ENCODE measurements around the gene UPK3A. TPM values are rescaled to one million over a fixed set of nuclear protein-coding genes. Genes with fewer than 3 reads are reported as not detected.

The UPK3A gene
- total and polyA plus RNA-seq, 2 of the 13 experiments (the other 11 are each of a cell fraction or from before 2014, with no cell fraction given) = 10.5 to 13.8 TPM

DNA sequence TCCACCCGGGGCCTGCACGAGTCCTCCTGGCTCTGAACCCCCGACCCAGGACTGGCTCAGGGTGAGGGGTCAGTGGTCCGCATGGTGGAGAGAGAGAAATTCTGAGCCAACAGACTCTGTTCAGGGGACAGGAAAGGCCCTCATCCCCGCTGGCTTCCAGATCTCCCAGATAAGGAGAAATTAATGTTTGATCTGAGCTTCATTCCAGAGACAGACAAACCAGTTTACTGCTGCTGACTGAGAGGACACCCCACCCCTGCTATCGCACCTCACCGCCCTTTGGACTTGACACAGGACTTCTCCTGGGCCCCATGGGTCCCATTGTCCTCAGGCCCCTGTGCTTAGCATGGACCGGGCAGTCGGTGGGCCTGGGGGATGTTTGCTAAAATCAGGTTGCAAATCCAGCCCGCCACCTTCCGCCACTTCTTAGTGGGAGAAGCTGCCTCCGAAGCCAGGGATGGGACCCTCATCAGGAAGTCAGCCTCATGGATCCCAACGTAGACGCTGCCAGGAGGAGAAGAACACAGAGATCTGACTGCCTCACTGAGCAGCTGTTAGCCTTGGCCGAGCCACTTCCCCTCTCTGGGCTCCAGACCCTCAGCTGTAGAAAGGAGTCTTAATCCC, 11.2 kb upstream of the UPK3A start (continued):
- TF ChIP-seq, protein P1, sequence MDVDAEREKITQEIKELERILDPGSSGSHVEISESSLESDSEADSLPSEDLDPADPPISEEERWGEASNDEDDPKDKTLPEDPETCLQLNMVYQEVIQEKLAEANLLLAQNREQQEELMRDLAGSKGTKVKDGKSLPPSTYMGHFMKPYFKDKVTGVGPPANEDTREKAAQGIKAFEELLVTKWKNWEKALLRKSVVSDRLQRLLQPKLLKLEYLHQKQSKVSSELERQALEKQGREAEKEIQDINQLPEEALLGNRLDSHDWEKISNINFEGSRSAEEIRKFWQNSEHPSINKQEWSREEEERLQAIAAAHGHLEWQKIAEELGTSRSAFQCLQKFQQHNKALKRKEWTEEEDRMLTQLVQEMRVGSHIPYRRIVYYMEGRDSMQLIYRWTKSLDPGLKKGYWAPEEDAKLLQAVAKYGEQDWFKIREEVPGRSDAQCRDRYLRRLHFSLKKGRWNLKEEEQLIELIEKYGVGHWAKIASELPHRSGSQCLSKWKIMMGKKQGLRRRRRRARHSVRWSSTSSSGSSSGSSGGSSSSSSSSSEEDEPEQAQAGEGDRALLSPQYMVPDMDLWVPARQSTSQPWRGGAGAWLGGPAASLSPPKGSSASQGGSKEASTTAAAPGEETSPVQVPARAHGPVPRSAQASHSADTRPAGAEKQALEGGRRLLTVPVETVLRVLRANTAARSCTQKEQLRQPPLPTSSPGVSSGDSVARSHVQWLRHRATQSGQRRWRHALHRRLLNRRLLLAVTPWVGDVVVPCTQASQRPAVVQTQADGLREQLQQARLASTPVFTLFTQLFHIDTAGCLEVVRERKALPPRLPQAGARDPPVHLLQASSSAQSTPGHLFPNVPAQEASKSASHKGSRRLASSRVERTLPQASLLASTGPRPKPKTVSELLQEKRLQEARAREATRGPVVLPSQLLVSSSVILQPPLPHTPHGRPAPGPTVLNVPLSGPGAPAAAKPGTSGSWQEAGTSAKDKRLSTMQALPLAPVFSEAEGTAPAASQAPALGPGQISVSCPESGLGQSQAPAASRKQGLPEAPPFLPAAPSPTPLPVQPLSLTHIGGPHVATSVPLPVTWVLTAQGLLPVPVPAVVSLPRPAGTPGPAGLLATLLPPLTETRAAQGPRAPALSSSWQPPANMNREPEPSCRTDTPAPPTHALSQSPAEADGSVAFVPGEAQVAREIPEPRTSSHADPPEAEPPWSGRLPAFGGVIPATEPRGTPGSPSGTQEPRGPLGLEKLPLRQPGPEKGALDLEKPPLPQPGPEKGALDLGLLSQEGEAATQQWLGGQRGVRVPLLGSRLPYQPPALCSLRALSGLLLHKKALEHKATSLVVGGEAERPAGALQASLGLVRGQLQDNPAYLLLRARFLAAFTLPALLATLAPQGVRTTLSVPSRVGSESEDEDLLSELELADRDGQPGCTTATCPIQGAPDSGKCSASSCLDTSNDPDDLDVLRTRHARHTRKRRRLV (CRISPR knock-in tag; IDR thresholded peaks at IDR 0.05) = peak; percentile 8; the same call in 1 of the 2 replicates
- no peak for TF ChIP-seq SP140L (CRISPR knock-in tag; IDR thresholded peaks at IDR 0.05; ENCODE audit: borderline replicate concordance)
- TF ChIP-seq DRAP1 (CRISPR knock-in tag; IDR thresholded peaks at IDR 0.05) = peak; percentile 57
- no peak for TF ChIP-seq NFIB (CRISPR knock-in tag; IDR thresholded peaks at IDR 0.05; ENCODE audit: borderline replicate concordance)
- TF ChIP-seq RAD21 (CRISPR knock-in tag; IDR thresholded peaks at IDR 0.05) = peak; percentile 56
- 0 out of 2 replicates have a peak, but pooled peaks have one; percentile 7 for TF ChIP-seq MAFF (IDR thresholded peaks at IDR 0.05; ENCODE audit: low read depth, low read length)
- TF ChIP-seq, protein P2, sequence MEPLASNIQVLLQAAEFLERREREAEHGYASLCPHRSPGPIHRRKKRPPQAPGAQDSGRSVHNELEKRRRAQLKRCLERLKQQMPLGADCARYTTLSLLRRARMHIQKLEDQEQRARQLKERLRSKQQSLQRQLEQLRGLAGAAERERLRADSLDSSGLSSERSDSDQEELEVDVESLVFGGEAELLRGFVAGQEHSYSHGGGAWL (CRISPR knock-in tag; IDR thresholded peaks at IDR 0.05) = 0 out of 2 replicates have a peak, but pooled peaks have one; percentile 41
- no peak for TF ChIP-seq ZNF30 (CRISPR knock-in tag; IDR thresholded peaks at IDR 0.05)
- peak; percentile 52; the same call in 1 of the 2 replicates for TF ChIP-seq RFXAP (CRISPR knock-in tag; IDR thresholded peaks at IDR 0.05; ENCODE audit: borderline replicate concordance)
- 0 out of 2 replicates have a peak, but pooled peaks have one; percentile 38 for TF ChIP-seq ZNF572 (CRISPR knock-in tag; IDR thresholded peaks at IDR 0.05)
- TF ChIP-seq TCF7L2 (IDR thresholded peaks at IDR 0.05; ENCODE audit: low read depth, low read length) = no peak
- peak; percentile 87 for TF ChIP-seq MEIS2 (CRISPR knock-in tag; IDR thresholded peaks at IDR 0.05)
- peak; percentile 87 for TF ChIP-seq FOXA3 (CRISPR knock-in tag; IDR thresholded peaks at IDR 0.05)
- TF ChIP-seq RFX1 (IDR thresholded peaks at IDR 0.05) = no peak
- TF ChIP-seq DR1 (CRISPR knock-in tag; IDR thresholded peaks at IDR 0.05) = 0 out of 2 replicates have a peak, but pooled peaks have one; percentile 24
- TF ChIP-seq ZNF780A (CRISPR knock-in tag; IDR thresholded peaks at IDR 0.05) = no peak
- peak; percentile 79; the same call in 1 of the 2 replicates for TF ChIP-seq ZNF598 (CRISPR knock-in tag; IDR thresholded peaks at IDR 0.05; ENCODE audit: borderline replicate concordance)
- TF ChIP-seq PPARG (CRISPR knock-in tag; conservative IDR thresholded peaks at IDR 0.05) = peak; percentile 85
- peak; percentile 60; the same call in 1 of the 2 replicates for TF ChIP-seq ZNF878 (CRISPR knock-in tag; IDR thresholded peaks at IDR 0.05)
- peak; percentile 88; the same call in 1 of the 2 replicates for TF ChIP-seq ZBED4 (CRISPR knock-in tag; IDR thresholded peaks at IDR 0.05; ENCODE audit: borderline replicate concordance)
- TF ChIP-seq THAP11 (CRISPR knock-in tag; IDR thresholded peaks at IDR 0.05) = peak; percentile 62; the same call in 1 of the 2 replicates
